Measurements from ENCODE around the gene DICER1.

Gene DICER1

DNA sequence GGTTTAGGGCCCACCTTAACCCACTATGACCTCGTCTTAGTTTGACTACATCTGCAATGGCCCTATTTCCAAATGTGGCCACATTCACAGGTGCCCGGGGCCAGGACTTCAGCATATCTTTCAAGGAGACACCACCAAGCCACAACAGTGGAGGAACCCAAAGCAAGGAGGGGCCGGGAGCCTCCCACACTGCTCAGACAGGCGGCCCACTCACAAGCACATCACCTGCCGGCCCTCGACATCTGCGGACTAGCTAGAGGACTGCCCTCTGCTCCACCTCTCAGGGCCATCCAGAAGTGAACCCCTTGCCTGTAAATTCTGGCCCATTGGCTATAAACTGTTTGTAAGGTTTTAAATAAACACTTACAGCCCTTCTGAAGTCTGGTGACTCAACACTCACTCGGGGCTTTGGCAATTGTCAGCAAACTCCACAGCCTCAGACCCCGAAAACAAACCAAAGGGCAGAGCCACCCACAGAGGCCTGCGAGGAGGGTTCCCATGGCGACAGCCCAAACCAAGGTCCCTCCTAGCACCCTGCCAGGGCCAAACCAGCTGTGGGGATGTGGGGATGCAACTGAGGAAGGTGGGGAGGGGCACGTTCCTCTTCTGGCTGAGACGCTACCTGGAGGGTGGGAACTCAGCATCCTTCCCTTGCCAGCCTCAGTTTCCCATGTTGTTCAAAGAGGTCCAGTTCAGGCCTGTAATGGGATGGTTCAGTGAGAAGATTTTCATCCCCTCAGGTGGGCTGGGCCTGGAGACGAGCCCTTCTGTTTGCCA is 95.8 kb downstream of the DICER1 start:
- H3K79me2 ChIP-seq (ENCODE audit: low read length) = no peaks in the 10 kb centered on the region
- H3K4me3 ChIP-seq (ENCODE audit: low read length) = no peak overlapping the region
- no peak overlapping the region for H3K4me2 ChIP-seq (ENCODE audit: low read length)
- H3K9me3 ChIP-seq (ENCODE audit: insufficient read depth, low read length) = no peaks in the 10 kb centered on the region
- TF ChIP-seq, protein P1, sequence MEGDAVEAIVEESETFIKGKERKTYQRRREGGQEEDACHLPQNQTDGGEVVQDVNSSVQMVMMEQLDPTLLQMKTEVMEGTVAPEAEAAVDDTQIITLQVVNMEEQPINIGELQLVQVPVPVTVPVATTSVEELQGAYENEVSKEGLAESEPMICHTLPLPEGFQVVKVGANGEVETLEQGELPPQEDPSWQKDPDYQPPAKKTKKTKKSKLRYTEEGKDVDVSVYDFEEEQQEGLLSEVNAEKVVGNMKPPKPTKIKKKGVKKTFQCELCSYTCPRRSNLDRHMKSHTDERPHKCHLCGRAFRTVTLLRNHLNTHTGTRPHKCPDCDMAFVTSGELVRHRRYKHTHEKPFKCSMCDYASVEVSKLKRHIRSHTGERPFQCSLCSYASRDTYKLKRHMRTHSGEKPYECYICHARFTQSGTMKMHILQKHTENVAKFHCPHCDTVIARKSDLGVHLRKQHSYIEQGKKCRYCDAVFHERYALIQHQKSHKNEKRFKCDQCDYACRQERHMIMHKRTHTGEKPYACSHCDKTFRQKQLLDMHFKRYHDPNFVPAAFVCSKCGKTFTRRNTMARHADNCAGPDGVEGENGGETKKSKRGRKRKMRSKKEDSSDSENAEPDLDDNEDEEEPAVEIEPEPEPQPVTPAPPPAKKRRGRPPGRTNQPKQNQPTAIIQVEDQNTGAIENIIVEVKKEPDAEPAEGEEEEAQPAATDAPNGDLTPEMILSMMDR (IDR thresholded peaks at IDR 0.05; ENCODE audit: low read depth, low read length) = no peak
- TF ChIP-seq EZH2phosphoT487 (IDR thresholded peaks at IDR 0.05; ENCODE audit: low read depth) = no peak
- no peak overlapping the region for H3K27ac ChIP-seq (ENCODE audit: low read length)
- H4K20me1 ChIP-seq (ENCODE audit: insufficient read depth, low read length) = no peaks in the 10 kb centered on the region
- H3K9ac ChIP-seq (ENCODE audit: low read length) = no peak overlapping the region
- no peaks in the 10 kb centered on the region for H3K36me3 ChIP-seq (replicated peaks; ENCODE audit: low read depth, low read length)
- H3K27me3 ChIP-seq (ENCODE audit: low read depth, low read length) = no peaks in the 10 kb centered on the region
- no peak overlapping the region for H2AFZ ChIP-seq (ENCODE audit: low read depth, low read length)
- H3K4me1 ChIP-seq (ENCODE audit: low read length) = no peaks in the 10 kb centered on the region

DNA sequence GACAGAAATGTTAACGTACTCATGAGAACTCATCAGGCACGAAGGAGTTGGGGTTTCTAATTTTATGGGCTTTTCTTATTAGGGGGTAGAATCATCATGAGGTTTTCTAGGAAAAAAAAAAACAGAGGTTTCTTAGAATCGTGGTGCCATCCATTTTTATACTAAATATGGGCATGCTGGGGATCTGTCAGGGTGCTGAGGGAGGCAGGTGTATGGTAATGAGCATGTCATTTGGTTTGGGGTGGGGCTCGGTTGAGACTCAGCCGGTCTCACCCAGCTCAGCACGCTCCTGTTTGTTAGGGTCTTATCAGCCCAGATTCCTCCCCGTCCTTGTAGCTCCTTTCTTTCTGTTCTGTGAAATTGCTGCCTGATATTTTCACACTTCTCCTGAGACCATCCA is 98.2 kb downstream of the DICER1 start:
- no peak overlapping the region for H2AFZ ChIP-seq (ENCODE audit: low read depth, low read length)
- H3K9ac ChIP-seq (ENCODE audit: low read length) = no peak overlapping the region
- H3K4me3 ChIP-seq (ENCODE audit: low read length) = no peak overlapping the region
- no peaks in the 10 kb centered on the region for H3K9me3 ChIP-seq (ENCODE audit: insufficient read depth, low read length)
- no peak for TF ChIP-seq EZH2phosphoT487 (IDR thresholded peaks at IDR 0.05; ENCODE audit: low read depth)
- TF ChIP-seq, protein P1 (IDR thresholded peaks at IDR 0.05; ENCODE audit: low read depth, low read length) = no peak
- H3K27me3 ChIP-seq (ENCODE audit: low read depth, low read length) = no peaks in the 10 kb centered on the region
- H3K27ac ChIP-seq (ENCODE audit: low read length) = no peak overlapping the region
- H3K4me1 ChIP-seq (ENCODE audit: low read length) = no peaks in the 10 kb centered on the region
- H4K20me1 ChIP-seq (ENCODE audit: insufficient read depth, low read length) = no peaks in the 10 kb centered on the region
- H3K79me2 ChIP-seq (ENCODE audit: low read length) = no peaks in the 10 kb centered on the region
- H3K36me3 ChIP-seq (replicated peaks; ENCODE audit: low read depth, low read length) = no peaks in the 10 kb centered on the region
- H3K4me2 ChIP-seq (ENCODE audit: low read length) = no peak overlapping the region

DNA sequence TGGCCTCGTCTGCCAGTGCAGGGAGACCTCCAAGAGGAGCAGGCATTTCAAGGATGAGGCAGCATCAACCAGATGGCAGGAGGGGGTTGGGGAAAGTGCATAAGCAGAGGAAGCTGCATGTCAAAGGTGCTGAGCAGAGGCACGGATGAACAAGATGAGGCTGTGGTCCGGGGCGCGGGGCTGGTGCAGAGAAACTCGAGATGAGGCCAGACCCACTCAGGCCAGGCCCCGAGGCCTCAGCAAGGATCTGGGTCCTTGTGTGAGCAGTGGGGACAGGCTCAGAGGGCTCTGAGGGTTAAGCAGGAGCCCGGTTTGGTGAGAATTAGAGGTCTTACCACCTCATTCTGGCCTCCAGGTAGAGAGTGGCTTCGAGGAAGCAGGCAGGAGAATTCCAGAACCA is 98.8 kb downstream of the DICER1 start:
- no peaks in the 10 kb centered on the region for H3K36me3 ChIP-seq (replicated peaks; ENCODE audit: low read depth, low read length)
- H3K9ac ChIP-seq (ENCODE audit: low read length) = no peak overlapping the region
- no peaks in the 10 kb centered on the region for H3K79me2 ChIP-seq (ENCODE audit: low read length)
- no peaks in the 10 kb centered on the region for H4K20me1 ChIP-seq (ENCODE audit: insufficient read depth, low read length)
- H2AFZ ChIP-seq (ENCODE audit: low read depth, low read length) = no peak overlapping the region
- no peaks in the 10 kb centered on the region for H3K27me3 ChIP-seq (ENCODE audit: low read depth, low read length)
- H3K9me3 ChIP-seq (ENCODE audit: insufficient read depth, low read length) = no peaks in the 10 kb centered on the region
- H3K4me1 ChIP-seq (ENCODE audit: low read length) = no peaks in the 10 kb centered on the region
- H3K4me3 ChIP-seq (ENCODE audit: low read length) = no peak overlapping the region
- H3K4me2 ChIP-seq (ENCODE audit: low read length) = no peak overlapping the region
- no peak overlapping the region for H3K27ac ChIP-seq (ENCODE audit: low read length)
- no peak for TF ChIP-seq EZH2phosphoT487 (IDR thresholded peaks at IDR 0.05; ENCODE audit: low read depth)
- TF ChIP-seq, protein P1 (IDR thresholded peaks at IDR 0.05; ENCODE audit: low read depth, low read length) = no peak

DNA sequence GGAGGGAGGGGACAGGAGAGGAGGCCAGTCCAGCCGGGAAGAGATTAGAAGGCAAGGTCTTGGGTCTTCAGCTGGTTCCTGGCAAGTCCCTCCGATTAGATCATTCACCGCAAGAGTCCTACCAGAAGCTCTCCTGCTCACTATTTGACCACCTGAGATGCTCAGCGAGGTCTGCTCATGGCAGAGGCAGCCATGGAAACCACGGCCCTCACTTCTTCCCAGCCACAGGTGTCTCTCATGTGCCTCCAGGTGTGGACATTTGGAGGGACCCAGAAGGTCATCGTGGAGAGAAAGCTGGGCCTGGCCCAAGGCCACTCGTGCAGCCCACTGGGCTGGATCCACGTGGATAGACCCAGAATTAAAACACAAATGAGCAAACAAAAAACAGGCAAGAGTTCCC is 99.5 kb downstream of the DICER1 start:
- no peaks in the 10 kb centered on the region for H4K20me1 ChIP-seq (ENCODE audit: insufficient read depth, low read length)
- H3K27ac ChIP-seq (ENCODE audit: low read length) = no peak overlapping the region
- H3K9me3 ChIP-seq (ENCODE audit: insufficient read depth, low read length) = no peaks in the 10 kb centered on the region
- no peaks in the 10 kb centered on the region for H3K27me3 ChIP-seq (ENCODE audit: low read depth, low read length)
- no peak overlapping the region for H3K4me2 ChIP-seq (ENCODE audit: low read length)
- TF ChIP-seq, protein P1 (IDR thresholded peaks at IDR 0.05; ENCODE audit: low read depth, low read length) = no peak
- no peak for TF ChIP-seq EZH2phosphoT487 (IDR thresholded peaks at IDR 0.05; ENCODE audit: low read depth)
- no peak overlapping the region for H3K9ac ChIP-seq (ENCODE audit: low read length)
- H3K4me1 ChIP-seq (ENCODE audit: low read length) = no peaks in the 10 kb centered on the region
- no peak overlapping the region for H2AFZ ChIP-seq (ENCODE audit: low read depth, low read length)
- no peak overlapping the region for H3K4me3 ChIP-seq (ENCODE audit: low read length)
- no peaks in the 10 kb centered on the region for H3K79me2 ChIP-seq (ENCODE audit: low read length)
- no peaks in the 10 kb centered on the region for H3K36me3 ChIP-seq (replicated peaks; ENCODE audit: low read depth, low read length)
